GM18907 (cell line): ENCODE results near the gene IL10RB.
"Not testable (repeated sequence)": the region's sequence is repeated elsewhere in the genome, so short reads cannot be mapped to it uniquely, and the experiment has no call there.

Source experiments
- ATAC-seq: cut with Tn5 transposase; IDR thresholded peaks from one replicate; pipeline ENCODE4 v1.9.1; 2021; ENCODE audit warnings: mild to moderate bottlenecking, moderate library complexity; ENCODE audit not compliant: unreplicated experiment

The IL10RB gene

DNA sequence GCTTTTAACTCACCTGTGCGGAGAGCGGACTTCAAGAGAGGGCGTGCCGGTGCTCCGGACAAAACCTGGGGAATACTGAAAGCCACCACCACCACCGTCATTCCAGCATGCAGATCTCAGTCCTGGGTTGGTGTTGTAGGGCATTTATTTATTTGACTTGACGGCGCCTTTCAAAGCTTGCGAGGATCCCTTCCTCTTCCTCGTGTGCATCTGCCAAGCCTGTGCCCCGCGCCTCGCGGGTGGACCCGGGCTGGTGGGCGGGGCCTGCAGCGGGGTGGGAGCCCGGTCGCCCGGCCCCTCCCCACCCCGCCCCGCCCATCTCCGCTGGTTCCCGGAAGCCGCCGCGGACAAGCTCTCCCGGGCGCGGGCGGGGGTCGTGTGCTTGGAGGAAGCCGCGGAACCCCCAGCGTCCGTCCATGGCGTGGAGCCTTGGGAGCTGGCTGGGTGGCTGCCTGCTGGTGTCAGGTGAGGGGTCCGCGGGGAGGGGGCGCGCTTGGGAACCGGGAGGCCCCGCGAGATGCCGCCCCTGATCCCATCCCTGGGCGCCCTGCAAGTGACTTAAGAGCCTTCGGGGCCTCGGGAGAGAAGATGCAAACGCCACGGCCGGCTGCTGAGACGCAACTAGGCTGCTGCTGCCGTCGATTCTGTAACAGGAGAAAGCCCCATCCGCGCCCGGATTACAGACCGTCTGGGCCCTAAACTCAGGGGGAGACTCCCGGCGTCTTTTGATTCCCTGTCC lies at the start of gene IL10RB:
Gene IL10RB, plus strand, starts transcription at position 318 of the 739 bp plus-strand sequence. Its CDS starts 99 bp downstream, at position 417.
- peak; percentile 36 for ATAC-seq

DNA sequence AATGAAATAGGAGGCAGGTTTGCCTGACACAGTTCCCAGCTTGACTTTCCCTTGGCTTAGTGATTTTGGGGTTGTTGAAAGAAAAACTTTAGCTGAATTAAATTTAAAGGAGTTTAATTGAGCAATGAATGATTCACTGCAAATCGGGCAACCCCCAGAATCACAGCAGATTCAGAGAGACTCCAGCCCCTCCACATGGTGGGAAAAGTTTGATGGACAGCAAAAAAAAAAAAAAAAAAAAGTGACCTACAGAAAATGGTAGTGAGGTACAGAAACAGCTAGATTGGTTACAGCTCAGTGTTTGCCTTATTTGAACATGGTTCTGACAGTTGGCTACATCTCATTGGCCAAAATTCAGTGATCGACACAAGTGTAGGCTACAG lies 49.0 kb upstream of the IL10RB start:
- no peak for ATAC-seq

DNA sequence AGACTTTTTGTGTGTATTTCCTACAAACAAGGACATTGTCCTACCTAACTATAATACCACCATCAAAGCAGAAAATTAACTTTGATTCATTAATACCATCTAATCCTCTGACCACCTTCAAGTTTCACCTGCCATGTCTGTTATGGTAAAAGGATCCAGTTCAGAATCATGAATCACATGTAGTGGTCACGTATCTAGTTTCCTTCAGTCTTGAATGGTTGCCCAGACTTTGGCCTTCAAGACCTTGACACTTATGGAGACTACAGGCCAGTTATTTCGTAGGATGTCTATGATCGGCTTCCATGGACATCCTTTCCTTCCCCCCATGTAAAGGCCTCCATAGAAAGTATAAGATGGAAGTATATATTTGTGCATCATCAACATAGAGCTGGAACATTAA lies 46.9 kb upstream of the IL10RB start:
- ATAC-seq, result no peak

DNA sequence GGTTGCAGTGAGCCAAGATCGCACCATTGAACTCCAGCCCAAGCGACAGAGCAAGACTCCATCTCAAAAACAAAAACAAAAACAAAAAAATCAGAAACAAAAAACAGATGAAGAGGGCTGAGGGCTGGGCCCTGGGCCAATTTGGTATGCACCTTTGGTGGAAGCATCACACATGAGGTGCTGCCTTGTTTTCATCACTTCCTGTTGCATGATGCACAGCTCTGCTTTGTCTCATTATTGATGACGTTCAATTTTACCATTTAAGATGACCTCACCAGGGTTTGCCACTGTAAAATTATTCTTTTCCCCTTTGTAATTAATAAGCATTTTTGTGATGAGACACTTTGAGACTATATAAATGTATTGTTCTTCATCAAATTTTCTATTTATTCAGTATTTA lies 46.2 kb upstream of the IL10RB start:
- ATAC-seq, result no peak

DNA sequence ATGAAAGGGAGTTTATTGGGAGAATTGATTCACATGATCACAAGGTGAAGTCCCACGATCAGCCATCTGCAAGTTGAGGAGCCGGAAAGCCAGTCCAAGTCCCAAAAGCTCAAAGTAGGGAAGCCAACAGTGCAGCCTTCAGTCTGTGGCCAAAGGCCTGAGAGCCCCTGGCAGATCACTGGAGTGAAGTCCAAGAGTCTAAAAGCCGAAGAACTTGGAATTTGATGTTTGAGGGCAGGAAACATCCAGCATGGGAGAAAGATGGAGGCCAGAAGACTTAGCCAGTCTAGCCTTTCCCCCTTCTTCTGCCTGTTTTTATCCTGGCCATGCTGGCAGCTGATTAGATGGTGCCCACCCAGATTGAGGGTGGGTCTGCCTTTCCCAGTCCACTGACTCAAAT lies 40.8 kb upstream of the IL10RB start:
- not testable (repeated sequence) for ATAC-seq

DNA sequence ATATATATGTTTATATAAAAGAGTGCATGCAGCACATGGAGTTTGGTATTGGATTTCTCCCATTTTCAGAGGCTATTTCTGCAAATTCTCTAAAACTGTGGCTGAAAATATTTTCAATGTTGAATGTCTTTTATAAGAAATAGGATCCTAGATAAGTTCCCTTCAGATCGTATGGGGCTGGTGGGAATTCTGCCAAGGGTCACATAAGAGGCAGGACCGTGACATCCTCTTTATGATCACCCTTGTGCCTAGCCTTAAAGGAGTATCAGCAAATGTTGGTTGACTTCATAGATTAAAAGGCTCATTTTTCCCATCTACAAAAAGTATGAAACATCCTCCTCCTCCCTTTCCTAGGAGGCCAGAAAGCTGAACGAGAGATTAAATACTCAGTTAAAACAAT lies 37.7 kb upstream of the IL10RB start:
- ATAC-seq, result no peak

DNA sequence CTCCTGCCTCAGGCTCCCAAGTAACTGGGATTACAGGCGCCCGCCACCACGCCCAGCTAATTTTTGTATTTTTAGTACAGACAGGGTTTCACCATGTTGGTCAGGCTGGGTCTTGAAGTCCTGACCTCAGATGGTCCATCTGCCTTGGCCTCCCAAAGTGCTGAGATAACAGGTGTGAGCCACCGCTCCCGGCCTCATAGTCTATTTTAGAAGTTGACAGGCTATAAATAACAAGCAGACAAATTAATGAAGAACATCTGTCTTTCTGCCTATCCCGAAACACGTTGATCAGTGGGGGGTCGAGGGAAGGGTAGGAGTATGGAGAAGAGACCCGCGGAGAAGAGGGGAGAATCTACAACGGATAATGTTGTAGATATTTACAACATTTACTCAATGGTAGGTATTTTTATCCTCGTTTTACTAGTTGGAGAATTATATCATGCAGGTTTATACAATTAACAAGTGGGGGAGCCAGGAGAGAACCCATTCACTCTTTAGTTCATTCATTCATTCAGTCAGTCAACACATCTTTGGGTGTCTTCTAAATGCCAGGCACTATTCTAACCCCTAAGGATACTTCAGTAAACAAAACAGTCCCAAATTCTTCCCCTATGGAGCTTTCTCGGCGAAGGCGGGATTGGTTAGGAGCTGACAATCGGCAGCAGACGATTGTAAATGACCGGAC lies 36.9 kb upstream of the IL10RB start:
- peak; percentile 1 for ATAC-seq

DNA sequence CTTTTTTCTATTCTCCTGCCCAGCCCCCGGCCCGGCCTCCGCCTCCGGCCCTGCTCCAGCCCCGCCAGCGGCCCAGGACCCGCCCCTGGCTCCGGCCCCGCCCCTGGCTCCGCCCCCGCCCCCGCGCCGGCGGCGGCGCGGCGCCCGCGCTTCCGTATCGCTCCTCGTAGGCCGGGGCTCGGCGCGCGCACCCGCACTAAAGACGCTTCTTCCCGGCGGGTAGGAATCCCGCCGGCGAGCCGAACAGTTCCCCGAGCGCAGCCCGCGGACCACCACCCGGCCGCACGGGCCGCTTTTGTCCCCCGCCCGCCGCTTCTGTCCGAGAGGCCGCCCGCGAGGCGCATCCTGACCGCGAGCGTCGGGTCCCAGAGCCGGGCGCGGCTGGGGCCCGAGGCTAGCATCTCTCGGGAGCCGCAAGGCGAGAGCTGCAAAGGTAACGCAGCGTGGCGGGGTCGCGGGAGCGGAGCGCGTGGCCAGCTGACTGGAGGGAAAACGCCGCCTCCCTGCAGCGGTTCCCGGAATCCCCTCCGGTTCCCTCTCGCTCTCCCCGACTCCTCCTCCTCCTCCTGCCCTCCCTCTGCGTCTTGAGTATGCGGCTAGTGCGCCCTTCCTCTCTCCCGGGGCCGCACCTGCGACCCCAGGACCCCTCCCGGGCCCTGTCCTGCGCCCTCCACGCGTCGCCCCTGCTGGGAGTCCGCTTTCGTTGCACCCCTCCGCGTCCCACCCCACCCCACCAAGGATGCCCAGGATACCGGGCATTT lies 36.2 kb upstream of the IL10RB start, which contains the start of gene IFNAR2:
Gene IFNAR2, plus strand, starts transcription at position 155 of the 761 bp plus-strand sequence. CDS start 11,985 bp downstream, outside the sequence.
- ATAC-seq, result peak; percentile 71

DNA sequence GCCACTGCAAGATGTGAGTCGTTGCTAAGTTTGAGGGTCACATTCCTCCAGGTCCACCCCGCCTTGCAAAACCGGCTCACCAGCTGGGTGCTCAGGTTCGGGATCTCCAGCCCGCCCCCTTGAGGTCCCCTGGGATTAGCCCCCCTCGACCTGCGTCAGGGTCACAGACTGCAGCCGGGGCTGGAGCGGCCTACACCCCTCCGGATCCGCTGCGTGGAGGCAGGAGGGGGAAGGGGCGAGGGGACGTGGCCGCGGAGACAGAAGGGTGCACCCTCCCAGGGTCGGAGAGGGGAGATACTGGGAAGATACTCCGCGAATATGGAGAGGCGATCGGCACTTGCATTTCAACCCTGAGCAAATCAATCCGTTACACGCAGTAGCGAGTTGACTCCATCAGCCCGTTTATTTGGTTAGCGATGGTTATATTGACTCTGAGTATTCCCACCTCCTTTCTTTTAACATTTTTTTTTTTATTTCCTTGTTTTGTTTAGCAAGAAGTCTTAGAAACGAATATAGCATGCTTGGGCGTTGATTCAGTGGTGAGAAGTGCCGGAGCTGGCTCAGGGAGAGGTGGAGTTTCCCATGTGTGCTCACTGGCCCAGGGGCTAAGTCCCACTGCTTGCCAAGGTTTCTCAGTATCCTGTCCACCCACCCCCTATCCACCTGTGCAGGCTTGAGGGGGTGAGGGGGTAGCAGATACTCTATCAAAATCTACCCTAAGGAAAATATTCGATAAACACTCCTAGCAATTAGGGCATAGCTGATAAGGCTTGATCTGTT lies 35.4 kb upstream of the IL10RB start:
- ATAC-seq, result peak; percentile 26

DNA sequence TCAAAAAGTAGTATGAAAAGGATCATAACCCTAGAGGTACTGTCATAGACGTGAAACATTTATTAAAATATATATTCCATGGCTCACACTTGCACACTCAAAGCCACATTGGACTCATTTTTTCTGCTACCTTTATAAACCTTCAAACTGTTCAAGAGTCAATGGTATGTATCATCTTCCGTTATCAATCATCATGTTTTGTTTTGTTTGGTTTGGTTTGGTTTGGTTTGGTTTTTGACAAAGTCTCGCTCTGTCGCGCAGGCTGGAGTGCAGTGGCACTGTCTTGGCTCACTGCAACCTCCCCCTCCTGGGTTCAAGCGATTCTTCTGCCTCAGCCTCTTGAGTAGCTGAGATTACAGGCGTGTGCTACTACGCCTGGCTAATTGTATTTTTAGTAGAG lies 34.6 kb upstream of the IL10RB start:
- no peak for ATAC-seq

DNA sequence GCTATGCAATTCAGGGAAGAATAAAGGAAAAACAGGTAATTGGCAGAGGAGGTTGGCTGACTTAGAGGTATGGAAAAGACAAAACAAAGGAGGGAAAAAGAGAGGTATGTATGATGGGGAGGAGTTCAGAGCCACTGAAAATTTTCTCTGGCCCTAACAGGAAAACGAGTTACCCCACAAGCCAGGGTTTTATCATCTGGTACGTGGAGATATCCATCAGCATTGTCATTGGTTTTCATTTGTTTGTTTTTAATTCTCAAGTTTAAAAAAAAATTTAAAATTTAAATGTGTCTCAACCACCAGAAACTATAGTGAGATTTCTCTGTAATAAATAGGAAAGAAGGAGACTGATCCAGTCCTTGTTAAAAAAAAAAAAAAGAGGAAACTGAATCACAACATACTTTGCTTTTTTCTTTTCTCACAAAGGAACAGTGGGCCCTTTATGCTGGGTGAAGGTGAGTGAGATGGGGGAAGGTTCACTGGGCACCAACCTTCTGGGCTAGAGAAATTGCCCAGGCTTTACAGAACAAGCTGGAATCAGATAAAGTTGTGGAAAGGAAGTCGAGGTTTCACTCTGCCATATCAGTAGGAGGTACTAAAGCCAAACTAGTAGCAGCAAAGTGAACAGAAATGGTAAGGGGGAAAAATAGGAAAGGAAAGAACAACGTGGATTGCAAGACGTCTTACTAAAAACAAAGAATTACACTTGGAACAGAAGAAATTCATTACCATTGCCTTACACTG lies 33.7 kb upstream of the IL10RB start:
- ATAC-seq, result no peak

DNA sequence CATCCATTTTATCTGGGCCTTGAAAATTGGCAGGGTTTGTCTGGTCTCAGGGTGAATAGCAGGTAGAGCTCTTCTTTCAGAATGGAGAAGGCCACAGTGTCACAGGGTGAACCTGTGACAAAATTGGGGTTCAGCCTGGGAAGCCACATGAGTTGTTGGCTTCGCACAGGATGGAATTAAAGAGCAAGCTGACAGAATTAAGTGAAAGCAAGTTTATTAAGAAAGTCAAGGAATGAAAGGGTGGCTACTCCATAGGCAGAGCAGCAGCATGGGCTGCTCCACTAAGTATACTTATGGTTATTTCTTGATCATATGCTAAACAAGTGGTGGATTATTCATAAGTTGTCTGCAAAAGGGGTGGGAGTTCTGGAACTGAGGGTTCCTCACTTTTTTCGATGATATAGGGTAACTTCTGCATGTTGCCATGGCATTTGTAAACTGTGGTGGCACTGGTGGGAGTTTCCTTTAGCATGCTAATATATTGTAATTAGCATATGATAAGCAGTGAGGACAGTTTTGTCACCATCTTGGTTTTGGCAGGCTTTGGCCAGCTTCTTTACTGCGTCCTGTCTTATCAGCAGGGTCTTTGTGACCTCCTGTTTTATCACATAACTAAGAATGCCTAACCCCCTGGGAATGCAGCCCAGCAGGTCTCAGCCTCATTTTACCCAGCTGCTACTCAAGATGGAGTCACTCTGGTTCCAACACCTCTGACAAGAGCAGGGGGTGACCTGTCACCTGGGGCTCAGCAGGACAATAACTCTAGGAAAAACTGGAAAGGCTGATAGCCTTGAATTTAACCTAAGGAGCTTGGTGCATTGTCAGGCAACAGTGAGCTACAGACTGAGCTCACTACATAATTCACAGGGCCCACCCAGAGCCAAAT lies 31.3 kb upstream of the IL10RB start:
- ATAC-seq, result no peak

DNA sequence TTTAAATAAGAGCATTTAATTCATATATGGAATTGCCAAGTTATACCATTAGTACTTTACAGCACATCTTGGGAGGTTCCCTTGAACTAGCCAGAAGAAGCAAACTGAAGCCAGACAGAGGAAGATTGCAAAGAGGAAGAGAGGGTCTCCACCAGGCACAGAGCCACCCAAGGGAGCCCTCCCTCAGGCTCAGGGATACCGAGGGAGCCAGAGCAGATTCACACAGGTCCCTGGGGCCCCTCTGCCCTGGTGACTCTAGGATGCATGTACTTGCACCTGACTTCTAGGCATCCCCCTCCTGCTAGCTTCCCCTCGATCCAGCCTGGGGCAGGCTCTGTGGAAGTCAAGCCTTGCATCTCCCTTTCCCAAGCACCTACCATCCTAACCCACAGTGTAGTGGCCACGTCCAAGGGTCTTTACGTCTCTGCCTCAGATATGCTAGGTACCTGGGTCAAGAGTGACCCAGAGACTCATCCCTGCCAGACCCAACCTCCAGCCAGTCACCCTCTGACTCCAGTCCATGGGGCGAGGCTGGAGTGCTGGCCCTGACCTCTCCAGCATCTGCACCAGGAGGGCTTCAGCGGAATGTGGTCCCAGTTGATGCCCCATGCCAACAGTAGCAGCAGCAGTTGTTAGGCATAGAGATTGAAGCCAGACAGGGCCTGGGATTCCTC lies 30.0 kb upstream of the IL10RB start:
- no peak for ATAC-seq

DNA sequence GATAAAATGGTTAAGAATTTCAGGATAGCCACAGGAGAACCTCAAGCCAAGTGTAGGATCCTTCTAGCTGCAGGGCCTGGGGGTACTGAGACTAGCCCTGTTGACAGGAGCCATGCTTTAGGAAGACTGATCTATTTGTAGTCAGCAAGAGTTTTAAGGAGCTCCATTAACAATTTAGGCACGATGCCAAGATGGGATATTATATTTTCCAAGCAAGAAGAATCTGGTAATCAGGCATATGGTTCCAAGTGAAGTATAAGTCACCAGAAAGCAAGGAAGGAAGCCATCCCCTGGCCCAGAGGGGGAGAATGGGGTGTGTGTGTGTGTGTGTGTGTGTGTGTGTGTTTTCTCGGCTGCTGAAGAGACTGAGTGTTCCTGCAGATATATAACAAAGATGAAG lies 29.4 kb upstream of the IL10RB start:
- ATAC-seq, result no peak

DNA sequence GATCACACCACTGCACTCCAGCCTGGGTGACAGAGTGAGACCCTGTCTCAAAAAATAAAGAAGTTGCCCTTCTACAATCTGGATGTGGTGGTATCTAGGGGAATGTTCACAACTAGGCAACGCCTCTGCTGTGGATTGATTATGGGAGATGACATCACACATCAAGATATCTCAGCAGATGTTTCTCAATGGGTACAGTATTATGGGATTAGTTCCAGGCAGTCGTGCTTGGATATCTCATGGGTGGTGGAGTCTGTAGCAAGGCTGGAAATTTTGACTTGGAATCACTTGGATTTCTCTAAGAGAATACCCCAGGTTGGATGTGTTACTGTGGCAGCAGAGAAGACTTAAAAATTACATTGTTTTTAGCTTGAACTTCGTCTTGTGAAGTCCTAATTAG lies 28.7 kb upstream of the IL10RB start:
- ATAC-seq, result no peak

DNA sequence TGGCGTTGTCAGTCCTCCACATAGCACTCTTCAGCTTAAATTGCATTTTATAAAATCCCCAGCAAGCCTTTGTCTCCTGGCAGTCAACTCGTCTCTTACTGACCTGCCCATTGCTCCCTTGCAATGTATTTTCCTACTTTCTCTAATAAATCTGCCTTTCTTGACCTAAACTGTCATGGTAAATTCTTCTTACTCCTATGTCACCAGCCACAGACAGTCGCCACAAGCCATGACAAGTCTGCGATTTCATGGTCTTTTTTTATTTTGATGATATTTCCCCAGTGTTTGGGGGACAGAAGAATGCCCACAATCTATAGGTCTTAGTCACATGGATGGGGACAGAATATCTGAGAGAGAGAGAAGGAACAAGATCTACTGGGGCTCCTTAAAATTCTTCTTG lies 28.0 kb upstream of the IL10RB start:
- peak; percentile 16 for ATAC-seq

DNA sequence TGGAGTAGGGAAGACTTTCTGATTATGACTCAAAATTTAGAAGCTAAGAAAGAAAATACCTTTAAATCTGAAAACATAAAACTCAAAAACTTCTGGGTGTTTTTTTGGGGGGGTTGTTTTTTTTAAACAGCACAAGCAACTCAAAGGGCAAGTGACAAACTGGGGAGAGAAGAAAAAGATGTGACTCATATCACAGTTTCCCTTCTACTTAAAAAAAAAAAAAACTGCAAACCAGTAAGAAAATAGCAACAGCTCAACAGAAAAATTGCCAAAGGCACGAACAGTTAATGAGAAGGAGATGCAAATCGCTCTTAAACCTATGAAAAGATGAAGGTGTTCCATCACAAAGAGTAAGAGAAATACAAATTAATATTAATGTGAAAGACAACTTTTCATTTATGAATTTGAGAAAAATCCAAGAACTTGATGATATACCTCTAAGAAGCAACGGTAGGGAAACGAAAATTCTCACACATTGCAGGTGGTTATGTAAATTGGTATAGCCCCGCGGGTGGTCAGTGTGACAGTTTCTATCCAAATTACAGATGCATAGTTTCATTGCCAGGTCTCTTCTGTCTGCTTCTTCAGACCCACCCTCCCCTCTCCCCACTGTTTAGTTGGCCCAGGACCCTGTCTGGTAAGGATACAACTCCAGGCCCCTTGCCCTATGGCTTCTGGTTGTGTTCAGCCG lies 27.5 kb upstream of the IL10RB start:
- peak; percentile 76 for ATAC-seq

DNA sequence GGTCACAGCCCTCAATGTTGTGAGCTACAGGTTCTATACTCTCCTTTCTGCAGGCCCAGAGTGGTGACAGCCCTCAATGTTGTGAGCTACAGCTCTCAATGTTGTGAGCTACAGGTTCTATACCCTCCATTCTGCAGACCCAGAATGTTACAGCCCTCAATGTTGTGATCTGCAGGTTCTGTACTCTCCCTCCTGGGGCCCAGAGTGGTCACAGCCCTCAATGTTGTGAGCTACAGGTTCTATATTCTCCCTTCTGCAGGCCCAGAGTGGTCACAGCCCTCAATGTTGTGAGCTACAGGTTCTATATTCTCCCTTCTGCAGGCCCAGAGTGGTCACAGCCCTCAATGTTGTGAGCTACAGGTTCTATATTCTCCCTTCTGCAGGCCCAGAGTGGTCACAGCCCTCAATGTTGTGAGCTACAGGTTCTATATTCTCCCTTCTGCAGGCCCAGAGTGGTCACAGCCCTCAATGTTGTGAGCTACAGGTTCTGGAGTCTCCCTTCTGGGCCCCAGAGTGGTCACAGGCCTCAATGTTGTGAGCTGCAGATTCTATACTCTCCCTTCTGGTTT lies 26.5 kb upstream of the IL10RB start:
- ATAC-seq, result not testable (repeated sequence)
